NCI-H82 (cell line): Measurements from ENCODE around the gene C18orf63.
"Not testable (repeated sequence)": the region's sequence is repeated elsewhere in the genome, so short reads cannot be mapped to it uniquely, and the experiment has no call there.

Experiments used
- DNase-seq: peaks from one replicate; lab custom pipeline; 2025; lab: John Stamatoyannopoulos, UW

The C18orf63 gene

DNA sequence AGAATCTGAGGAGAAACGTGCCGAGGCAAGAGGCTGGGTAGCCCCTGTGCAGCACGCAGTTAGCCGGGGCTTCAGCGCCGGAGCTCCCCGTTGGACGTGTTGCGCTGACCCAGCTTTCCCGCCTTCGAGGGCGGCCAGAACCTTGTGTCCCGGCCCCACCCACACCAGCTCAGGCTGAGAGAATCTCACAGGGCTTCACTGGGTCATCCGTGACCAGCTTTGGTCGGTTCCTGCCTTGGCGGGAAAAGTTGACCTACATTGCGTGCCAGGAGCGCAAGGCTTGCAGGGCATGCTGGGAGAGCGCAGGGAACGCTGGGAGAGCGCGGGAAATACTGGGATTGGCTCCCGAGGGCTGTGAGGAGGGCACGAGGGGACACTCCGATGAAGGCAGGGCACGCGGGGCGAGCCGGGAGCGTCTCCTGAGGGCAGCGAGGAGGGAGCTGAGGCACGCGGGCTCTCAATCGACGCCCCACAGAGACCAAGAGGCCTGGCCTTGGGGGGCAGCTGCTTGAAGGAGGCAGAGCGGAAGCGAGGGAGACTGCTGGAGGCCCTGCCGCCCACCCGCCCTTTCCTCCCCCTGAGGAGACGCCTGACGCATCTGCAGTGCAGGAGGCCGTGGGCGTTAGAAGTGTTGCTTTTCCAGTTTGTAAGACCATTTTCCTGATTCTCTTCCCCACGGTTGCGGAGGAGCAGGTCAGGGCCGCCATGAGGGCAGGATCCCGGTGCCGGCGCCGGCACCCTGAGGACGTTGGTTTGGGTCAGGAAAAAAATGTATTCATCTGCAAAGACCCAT lies at the start of gene C18orf63:
Gene C18orf63 (plus strand): TSS at position 376 of the 793 bp plus-strand sequence. CDS start 2,027 bp downstream, outside the sequence.
- DNase-seq: no peak

- DNase-seq: no peak
Measured at GRCh38 chr18:74266161-74266560, 49.5 kb upstream of the C18orf63 start.

- DNase-seq: no peak
Measured at GRCh38 chr18:74268175-74268574, 47.5 kb upstream of the C18orf63 start.

GRCh38 chr18:74268933-74269620 lies 46.6 kb upstream of the C18orf63 start:
- no peak for DNase-seq

DNA sequence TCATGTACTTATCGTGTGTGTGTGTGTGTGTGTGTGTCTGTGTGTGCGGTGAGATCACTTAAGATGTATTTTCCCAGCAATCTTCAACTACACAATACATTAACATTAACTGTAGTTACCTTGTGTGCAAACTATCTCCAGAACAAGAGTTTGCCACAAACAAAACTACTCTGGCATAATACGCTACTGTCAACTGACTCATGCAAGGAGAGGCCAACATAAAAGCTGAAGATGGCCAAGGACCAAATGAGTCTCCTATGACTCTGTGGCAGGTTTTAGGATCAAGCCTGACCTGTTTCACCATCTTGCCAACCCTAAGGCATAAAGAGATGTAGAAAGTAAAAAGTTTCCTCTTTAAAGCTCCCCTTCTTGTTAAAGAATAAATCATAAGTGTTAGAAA lies 44.0 kb upstream of the C18orf63 start:
- DNase-seq: no peak

- no peak for DNase-seq
Measured at GRCh38 chr18:74273394-74273793, 42.2 kb upstream of the C18orf63 start.

GRCh38 chr18:74274700-74275099 lies 40.9 kb upstream of the C18orf63 start:
- no peak for DNase-seq

DNA sequence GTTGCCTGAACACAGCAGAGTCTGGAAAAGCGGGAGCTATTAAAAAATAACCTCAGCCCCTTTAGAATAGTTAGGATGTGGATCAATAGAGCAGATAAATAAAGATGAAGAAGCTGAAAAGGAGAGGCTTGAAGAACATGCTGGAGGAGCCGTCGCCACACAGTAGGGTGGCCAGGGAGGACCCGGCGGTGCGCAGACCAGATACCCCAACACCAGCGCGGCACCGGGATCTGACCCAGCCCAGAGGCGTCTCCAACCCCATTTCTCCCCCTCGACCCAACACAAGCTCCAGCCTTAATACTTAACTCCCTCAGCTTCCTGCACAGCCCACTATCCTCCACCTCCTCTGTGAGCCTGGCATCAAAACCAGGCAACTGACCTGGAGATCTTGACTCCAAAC lies 39.9 kb upstream of the C18orf63 start:
- DNase-seq: no peak

DNA sequence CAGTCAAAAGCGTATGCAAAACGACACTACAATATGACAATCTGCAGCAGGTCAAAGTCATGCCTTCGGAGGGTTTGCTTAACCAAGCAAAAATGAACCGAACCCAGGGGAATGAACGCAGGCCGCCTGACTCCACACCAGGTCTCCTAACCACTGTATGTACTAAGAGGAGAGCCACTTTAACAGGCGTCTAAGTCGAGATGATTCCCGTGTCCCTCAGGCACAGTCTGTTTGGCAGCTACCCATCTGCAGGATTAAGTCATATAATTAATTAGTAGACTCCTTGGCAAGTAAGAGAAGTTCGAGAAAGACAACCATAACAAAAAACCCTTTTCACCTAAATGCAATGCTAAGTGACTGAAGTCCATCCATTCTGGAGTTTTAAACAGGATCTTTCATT lies 39.0 kb upstream of the C18orf63 start:
- DNase-seq: peak; percentile 21

GRCh38 chr18:74277296-74277695 lies 38.3 kb upstream of the C18orf63 start:
- DNase-seq: no peak

DNA sequence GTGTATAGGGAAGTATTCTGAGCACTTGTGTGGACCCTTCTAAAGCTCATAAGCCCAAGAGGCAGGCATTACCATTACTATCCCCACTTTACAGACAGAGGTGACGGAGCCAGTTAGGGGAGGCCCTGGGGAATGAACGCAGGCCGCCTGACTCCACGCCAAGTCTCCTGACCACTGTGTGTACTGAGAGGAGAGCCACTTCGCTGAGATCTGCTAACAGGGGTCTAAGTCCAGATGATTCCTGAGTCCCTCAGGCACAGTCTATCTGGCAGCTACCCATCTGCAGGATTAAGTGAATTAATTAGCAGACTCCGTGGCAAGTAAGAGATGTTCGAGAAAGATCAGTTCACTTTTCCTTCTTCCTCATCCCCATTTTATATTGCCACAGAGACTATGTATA lies 37.6 kb upstream of the C18orf63 start:
- DNase-seq: peak; percentile 28

DNA sequence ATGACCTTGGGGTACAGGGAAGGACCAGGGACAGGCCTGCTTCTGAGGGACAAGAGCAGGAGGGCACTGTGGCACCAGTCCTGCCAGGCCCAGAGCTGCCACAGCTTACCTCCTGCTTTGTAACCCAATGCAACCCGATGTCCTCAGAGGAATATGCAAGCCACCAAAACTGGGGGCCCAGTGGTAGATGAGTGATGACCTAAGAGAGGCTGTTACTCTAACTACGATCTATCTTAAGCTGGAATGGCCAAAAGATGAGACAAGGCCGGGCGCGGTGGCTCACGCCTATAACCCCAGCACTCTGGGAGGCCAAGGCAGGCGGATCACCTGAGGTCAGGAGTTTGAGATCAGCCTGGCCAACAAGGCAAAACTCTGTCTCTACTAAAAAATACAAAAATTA lies 36.7 kb upstream of the C18orf63 start:
- no peak for DNase-seq

- peak; percentile 8 for DNase-seq
Measured at GRCh38 chr18:74281011-74281979, 34.3 kb upstream of the C18orf63 start.

DNA sequence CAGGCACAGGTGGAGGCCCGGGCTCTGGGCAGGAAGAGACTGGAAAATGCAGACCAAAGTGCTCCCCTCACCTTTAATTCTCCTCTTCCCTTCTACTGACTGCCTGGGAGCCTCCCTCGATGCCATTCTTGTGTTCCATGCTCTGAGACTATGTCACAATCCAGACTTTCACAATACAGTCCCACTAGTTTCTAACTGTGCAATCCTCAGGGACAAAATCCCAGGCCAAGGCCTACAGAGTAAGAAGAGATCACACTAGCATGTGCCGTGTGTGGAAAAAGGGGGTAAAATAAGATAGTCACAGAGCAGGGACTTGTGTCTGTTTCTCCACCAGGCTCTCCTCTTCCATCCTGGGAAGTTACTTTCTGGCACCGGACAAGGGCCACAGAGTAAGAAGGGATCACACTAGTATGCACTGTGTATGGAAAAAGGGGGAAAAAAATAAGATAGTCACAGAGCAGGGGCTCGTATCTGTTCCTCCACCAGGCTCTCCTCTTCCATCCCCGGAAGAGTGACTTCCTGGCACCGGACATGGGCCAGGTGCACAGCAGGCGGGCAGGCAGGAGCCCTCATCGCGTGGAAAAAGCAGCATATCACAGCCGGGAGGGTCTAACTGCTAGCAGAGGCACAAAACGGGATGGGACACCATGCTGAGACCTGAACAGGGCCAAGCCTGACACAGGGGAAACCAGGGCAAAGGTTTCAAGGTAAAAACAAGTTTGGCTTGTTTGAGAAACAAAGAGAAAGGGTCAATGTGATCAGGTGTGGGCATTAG lies 33.5 kb upstream of the C18orf63 start:
- no peak for DNase-seq

GRCh38 chr18:74282755-74283554 lies 32.7 kb upstream of the C18orf63 start:
- DNase-seq: no peak

GRCh38 chr18:74283646-74284045 lies 32.0 kb upstream of the C18orf63 start:
- DNase-seq: no peak

DNA sequence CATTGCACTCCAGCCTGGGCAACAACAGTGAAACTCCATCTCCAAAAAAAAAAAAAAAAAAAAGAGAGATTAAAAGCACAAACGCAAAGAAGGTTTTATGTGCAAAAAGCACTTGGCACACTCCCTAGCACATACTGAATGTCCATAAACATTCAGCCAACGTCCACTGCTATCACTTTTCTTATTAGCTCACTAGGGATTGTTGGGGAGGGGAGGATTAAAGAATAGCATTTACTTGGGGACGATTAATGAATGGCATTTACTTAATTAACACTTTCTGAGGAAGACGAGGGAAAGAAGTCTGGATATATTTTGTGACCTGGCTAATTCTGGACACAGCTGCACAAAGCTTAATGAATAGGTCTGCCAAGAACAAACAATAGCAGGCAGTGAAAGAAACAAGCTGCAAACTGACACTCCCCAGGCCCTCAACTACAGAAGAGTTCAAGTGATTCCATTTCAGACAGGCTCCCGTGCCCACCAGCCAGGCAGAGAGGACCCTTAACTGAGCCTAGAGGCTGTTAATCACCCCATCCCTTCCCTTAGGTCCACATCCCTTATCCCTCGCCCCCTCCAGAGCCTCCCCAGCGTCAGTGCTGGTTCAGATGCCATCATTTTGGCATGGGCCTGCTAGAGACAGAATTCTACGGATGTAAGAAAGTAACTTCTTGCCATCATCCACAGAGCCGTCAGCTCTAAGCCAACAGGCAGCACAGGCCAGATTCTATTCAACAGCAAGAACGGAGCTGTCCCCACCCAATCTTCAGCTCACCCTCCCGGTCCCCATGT lies 31.3 kb upstream of the C18orf63 start:
- no peak for DNase-seq

GRCh38 chr18:74284980-74285355 lies 30.7 kb upstream of the C18orf63 start:
- no peak for DNase-seq

- not testable (repeated sequence) for DNase-seq
Measured at GRCh38 chr18:74285583-74285982, 30.1 kb upstream of the C18orf63 start.
